Measurements from ENCODE around the gene TTC23.

TTC23 gene

GRCh38 chr15:99123713-99124451, 125.5 kb downstream of the TTC23 start:
- TF ChIP-seq GATA2 (IDR thresholded peaks at IDR 0.05; ENCODE audit: low read depth, low read length), result no peak
- no peak for TF ChIP-seq GATA3 (IDR thresholded peaks at IDR 0.05; ENCODE audit: low read depth, low read length)

- TF ChIP-seq GATA2 (IDR thresholded peaks at IDR 0.05; ENCODE audit: low read depth, low read length) (no peak), GATA3 (IDR thresholded peaks at IDR 0.05; ENCODE audit: low read depth, low read length) (no peak)
Measured at GRCh38 chr15:99122831-99123712, 126.3 kb downstream of the TTC23 start.

- TF ChIP-seq GATA3 (IDR thresholded peaks at IDR 0.05; ENCODE audit: low read depth, low read length), result no peak
- no peak for TF ChIP-seq GATA2 (IDR thresholded peaks at IDR 0.05; ENCODE audit: low read depth, low read length)
Measured at GRCh38 chr15:99121691-99122410, 127.5 kb downstream of the TTC23 start.

GRCh38 chr15:99121207-99121606, 128.2 kb downstream of the TTC23 start:
- no peak for TF ChIP-seq GATA3 (IDR thresholded peaks at IDR 0.05; ENCODE audit: low read depth, low read length)
- TF ChIP-seq GATA2 (IDR thresholded peaks at IDR 0.05; ENCODE audit: low read depth, low read length), result no peak

- no peak for TF ChIP-seq GATA2 (IDR thresholded peaks at IDR 0.05; ENCODE audit: low read depth, low read length)
Measured at GRCh38 chr15:99120050-99120777, 129.2 kb downstream of the TTC23 start.

- TF ChIP-seq GATA3 (IDR thresholded peaks at IDR 0.05; ENCODE audit: low read depth, low read length) (no peak), GATA2 (IDR thresholded peaks at IDR 0.05; ENCODE audit: low read depth, low read length) (no peak)
Measured at GRCh38 chr15:99118801-99119546, 130.4 kb downstream of the TTC23 start.

- TF ChIP-seq GATA3 (IDR thresholded peaks at IDR 0.05; ENCODE audit: low read depth, low read length), result no peak
- TF ChIP-seq GATA2 (IDR thresholded peaks at IDR 0.05; ENCODE audit: low read depth, low read length), result no peak
Measured at GRCh38 chr15:99118258-99118632, 131.1 kb downstream of the TTC23 start.

- TF ChIP-seq GATA2 (IDR thresholded peaks at IDR 0.05; ENCODE audit: low read depth, low read length) (no peak), GATA3 (IDR thresholded peaks at IDR 0.05; ENCODE audit: low read depth, low read length) (no peak)
Measured at GRCh38 chr15:99117563-99118257, 131.7 kb downstream of the TTC23 start.

GRCh38 chr15:99117111-99117510, 132.3 kb downstream of the TTC23 start:
- no peak for TF ChIP-seq GATA2 (IDR thresholded peaks at IDR 0.05; ENCODE audit: low read depth, low read length)
- TF ChIP-seq GATA3 (IDR thresholded peaks at IDR 0.05; ENCODE audit: low read depth, low read length), result no peak

GRCh38 chr15:99115300-99116215, 133.8 kb downstream of the TTC23 start:
- TF ChIP-seq GATA2 (IDR thresholded peaks at IDR 0.05; ENCODE audit: low read depth, low read length) (no peak), GATA3 (IDR thresholded peaks at IDR 0.05; ENCODE audit: low read depth, low read length) (no peak)

- TF ChIP-seq GATA2 (IDR thresholded peaks at IDR 0.05; ENCODE audit: low read depth, low read length) (no peak), GATA3 (IDR thresholded peaks at IDR 0.05; ENCODE audit: low read depth, low read length) (no peak)
Measured at GRCh38 chr15:99114511-99115299, 134.7 kb downstream of the TTC23 start.

Data from SH-SY5Y (cell line).